Inflammatory macrophage (primary cell): Measurements from ENCODE around the gene NR5A1.

Experiments used
- DNase-seq, 2 donors: peaks; one replicate each; pipeline ENCODE4 v3.0.0-alpha.2; 2020 to 2022

Gene NR5A1

DNA sequence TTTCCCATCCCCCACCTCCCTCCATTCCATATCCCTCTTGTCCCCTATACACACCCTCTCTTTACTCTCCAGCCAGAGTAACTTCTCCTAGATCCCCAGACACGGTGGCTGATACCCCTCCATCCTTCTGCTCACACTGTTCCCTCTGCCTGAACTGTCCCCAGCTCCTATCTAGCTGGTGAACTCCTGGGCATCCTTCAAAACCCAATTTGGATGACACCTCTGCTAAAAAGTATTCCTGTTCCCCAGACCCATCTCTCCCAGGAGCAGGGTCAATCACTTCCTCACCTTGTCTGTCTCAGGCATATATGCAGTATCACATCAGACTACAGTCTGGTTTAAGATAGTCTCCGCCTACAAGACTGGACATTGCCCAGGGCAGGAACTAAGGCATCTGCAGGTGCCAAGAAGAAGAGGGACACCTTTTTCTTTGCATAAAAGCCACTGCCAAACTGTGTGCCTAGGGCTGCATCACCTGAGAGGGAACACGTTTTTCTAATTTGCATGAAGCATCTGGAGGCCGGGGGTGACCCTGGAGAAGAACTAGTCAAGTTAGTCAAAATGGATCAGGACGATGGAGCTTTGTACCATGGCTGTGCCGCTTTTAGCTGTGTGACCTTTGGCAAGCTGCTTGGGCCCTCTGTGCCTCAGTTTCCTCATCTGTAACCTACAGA, 27.1 kb downstream of the NR5A1 start:
- DNase-seq: no peak

DNA sequence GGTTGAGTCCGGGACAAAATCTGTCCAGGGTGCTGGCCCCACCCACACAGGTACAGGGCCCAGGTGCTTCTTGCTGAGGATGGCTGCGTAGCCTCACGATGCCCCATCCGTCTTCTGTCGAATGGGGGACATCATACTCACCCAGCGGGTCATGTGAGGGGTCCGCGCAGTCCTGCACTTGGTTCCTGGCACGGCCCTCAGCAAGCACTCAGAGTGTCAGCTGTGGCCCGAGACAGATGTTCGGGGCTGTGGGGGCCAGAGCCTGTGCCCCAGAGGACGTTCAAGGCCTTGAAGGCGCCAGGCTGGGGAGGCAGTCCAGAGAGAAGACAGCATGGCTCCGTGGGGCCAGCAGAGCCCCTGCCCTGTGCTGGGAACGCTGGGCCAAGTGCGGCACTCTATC, 27.8 kb downstream of the NR5A1 start:
- no peak for DNase-seq

DNA sequence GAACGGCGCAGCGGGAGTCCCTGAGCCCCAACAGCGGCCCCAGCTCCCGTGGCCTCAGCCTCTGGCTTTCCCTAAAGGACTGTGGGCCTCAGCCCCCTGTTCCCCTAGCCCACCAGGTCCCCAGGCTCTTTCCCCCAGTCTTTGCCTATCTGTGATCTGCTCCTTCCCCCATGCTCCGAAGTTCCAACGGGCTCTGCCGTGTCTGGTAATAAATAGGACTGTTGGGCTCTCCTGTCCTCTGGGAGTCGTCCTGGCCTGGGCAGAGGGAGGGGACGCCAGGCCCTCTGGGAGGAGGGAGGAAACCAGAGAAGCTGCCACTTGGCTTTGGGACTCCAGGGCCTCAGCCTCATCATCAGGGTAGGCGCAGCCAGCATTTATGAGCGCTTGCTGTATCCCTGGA, 28.8 kb downstream of the NR5A1 start:
- DNase-seq: no peak

DNA sequence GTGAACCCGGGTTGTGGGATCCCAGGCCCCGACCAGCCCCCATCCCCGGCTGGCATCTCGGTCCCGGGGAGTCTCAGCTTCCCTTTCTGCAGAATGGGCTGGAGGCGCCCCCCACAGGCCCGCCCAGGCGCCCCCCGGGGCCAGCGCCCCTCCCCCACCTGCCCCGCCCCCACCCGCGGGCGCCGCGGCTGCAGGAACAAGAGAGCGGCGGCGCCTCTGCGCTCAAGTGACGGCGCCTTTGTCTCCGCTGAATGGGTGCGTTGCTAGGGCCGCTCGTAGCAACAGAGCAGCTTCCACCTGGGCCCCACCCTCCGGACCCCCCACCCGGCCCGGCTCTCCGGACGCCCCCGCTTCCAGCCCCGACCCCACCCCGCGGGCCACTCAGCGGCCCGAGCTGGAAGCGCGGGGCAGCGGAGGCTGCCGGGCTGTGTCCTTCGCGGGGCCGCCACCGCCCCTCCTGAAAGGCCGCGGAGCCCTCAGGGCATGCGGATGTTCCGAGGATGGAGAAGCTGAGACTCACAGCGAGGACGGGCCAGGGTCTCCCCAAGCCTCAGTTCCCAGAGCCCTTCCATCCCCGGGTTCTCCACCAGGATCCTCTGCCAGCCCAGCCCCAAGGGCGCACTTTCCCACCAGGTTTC, 29.4 kb downstream of the NR5A1 start:
- no peak for DNase-seq

DNA sequence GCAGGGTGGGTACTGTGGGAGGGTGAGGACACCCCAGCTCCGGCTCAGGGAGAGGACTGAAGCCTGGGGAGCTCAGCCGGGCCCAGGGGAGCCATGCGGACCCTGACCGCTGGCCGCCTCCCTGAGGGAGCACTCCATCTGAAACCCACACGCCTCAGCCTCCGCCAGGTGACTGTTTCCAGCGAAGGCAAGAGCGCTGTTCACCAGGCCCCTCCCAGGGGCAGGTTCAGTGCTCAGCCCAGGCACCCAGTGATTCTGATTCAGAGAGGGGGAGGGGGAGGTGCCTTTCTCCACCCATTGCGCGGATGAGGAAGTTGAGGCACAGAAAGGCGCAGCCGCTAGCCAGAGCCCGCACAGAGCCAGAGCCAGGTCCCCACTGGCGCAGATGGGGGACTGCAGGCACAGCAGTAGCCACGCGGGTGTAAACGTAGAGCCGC, 30.0 kb downstream of the NR5A1 start:
- DNase-seq: peak in 1 of 2 donors; percentile 28

DNA sequence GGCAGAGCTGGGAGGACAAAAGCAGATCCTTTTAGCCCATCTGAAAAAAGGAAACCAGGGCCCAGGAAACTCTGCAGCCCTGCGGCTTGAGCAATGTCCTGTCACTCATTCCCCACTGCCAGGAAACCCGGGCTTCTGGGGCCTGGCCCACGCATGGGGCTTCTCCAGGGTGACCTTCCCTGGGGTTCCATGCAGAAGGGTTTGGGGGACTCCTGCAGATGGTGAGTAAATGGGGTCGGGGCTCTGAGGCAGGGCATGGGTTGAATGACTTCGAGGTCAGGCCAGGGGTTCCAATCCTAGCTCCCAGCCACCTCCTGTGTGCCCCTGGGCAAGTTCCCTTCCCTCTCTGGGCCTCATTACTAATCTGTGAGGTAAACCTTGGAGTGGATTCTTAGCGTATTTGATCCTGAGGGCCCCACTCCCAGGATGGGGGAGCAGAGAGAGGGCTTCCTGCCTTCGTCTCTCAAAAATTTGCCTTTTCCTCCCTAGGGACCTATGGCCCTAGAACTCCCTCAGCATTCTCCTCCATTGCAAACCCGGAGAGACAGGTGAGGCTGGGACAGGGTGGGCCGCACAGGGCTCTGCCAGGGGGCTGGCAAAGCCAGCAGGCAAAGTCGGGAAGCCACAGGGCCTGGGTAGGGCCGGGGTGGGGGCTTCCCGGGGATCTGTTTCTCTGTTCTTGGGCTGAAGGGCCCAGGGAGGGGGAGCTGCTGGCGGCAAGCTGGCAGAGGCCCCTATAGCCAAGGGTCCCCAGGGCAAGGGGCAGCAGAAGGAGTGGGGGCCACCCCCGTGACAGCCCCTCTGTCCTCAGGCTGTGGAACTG, 31.1 kb downstream of the NR5A1 start:
- peak in 1 of 2 donors; percentile 45 for DNase-seq

DNA sequence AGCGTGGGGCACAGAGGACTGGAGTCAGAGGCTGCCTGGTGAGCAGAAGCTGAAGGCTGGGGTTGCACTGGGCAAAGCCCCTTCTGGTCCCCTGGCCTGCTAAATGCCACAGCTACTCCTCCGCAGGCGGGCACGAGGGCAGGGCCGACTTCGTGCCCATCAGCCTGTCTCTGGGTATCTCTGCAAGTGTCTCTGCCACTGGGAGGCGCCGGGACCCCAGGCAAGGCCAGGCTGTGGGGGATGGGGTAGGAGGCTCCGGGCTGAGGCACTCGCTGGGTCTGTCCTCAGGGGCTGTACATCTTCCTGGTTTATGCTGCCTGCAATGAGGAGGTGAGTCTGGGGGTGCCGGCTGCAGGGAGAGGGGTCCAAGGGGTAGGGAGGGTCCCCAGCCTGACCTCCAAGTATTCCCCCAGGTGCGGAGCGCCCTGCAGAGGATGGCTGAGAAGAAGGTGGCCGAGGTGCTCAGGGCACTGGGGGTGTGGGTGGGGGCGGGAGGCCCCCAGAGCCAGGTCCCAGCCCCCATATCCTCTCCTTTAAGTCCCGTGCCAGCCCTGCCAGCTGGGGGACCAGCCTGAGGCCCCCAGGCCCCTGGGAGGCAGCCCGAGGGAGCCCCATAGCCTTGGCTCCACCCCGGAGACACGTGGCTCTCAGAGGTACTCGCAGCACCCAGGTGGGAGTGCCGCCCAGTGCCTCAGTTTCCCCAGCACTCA, 31.9 kb downstream of the NR5A1 start:
- no peak for DNase-seq

DNA sequence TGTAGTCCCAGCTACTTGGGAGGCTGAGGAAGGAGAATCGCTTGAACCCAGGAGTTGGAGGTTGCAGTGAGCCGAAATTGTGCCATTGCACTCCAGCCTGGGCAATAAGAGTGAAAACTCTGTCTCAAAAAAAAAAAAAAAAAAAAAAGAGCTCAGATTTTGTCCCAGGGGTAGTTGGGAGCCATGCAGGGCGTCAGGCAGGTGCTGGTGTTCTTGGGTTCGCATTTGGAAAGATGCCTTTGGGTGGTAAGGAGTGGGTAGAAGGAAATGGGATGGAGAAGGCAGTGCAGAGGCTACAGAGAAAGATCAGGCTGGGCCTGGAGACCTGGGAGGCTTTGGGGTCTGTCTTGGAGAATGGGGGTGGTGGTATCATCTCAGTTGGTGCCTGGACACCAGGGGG, 33.0 kb downstream of the NR5A1 start:
- no peak for DNase-seq

DNA sequence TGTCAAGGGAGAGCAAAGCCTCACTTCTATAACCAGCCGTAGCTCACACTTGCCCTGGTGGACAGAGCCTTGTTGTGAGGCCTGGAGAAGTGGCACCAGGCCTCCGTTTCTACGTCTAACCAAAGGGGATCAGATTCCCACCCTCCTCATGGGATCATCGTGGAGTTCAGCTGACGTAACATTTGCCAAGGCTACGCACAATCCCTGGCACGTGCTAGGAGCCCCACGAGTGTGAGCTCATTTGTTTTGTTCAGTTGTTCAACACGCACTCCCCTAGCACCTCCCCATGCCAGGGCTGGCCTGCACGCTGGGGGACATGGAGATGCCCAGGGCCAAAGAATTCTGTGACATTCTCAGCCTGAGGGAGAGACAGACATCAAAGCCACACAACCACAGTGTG, 33.9 kb downstream of the NR5A1 start:
- no peak for DNase-seq

DNA sequence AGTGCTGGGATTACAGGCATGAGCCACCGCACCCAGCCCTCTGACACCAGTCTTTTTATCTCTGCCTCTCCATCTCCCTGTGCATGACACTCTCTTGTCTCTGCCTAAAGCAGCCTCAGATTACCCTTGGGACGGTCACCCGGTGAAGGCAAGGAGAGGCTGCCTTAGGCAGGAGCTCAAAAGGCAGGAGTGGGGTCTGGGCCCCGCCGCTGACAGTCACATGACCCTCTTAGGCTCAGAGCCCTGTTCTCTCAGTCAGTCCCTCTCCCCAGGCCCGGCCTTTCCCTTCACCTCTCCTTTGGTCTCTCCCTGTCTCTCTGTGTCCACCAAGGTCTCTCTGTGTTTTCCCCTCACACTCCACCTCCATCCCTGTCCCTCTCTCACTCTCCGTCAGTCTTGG, 34.4 kb downstream of the NR5A1 start:
- DNase-seq: no peak

DNA sequence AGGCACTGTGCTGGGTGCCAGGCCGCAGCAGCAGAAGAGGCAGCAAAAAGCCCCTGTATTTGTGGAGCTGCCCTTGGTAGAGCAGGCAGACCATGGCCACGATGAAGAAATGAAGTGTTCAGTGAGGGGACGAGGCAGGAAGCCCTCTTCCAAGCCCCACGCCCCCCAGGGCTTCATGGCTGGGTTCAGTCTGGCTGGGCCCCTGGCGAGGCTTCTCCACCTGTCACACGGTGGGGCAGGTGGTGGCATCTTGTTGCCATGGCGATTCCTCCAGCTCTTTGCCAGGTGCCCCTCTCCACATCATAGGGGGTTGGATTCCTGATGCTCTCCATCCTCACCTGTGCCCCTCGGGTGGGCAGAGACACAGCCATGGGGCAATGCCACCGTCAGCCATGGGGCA, 35.4 kb downstream of the NR5A1 start:
- DNase-seq: no peak

DNA sequence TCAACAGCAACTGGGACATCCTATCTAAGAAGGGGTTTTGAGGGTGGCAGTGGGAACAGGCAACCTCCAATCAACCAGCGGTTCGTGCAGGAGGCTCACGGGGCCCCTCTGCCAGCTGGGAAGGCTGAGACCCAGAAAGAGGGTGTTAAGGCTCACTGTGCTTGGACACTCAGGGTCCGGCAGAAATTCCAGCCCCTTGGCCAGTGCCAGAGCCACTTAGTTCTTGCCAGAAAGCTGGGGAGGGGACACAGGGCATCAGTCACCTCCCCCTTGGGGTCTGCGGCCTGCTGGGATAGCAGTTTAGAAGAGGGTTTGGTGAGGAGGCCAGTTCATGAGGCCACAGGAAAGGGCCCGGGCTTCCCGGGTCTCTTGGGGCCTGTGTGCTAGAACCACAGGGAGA, 36.5 kb downstream of the NR5A1 start:
- DNase-seq: no peak

DNA sequence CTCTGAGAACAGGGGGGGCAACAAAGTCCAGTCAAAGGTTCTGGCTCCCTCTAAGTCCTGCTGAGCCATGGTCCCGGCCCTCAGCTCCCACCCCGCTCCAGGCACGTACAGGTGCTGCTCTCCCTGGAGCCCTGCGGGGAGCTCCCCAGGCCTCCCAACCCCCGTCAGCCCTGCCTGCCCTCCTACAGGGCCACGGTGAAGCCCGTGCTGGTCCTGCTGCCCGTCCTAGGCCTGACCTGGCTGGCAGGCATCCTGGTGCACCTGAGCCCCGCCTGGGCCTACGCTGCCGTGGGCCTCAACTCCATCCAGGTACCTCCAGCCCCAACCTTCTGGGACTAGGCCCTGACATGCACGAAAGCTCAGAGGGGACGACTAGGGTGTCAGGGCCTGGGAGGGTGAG, 36.9 kb downstream of the NR5A1 start:
- DNase-seq: no peak

DNA sequence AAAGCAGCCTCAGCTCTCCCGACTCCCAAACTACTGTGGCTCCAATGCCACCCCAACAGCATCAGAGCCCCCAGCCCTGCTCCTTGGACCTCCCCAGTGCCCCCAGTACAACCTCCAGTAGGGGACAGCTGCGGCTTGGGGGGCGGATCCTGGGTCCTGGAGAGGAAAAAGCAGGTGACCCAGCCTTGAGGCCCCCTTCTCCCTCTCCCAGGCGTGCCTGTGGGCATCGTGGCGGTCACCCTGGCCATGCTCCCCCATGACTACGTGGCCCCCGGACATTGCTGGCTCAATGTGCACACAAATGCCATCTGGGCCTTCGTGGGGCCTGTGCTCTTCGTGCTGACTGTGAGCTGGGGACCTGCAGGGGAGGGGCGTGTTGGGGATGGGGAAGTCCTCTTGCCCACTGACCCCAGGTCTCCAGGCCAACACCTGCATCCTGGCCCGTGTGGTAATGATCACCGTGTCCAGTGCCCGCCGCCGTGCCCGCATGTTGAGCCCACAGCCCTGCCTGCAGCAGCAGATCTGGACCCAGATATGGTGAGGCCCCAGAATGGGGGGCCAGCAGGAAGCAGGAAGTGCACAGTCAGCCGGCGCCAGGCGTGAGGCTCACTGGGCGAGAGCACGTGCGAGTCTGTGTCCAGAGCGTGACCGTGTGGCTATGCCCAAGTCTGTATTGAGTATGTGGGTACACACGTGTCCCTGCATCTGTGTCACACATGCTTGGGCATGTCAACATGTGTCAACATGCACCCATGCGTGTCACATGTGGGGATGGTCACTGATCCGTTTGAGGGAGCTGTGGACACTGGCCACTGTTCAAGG, 38.0 kb downstream of the NR5A1 start:
- no peak for DNase-seq

DNA sequence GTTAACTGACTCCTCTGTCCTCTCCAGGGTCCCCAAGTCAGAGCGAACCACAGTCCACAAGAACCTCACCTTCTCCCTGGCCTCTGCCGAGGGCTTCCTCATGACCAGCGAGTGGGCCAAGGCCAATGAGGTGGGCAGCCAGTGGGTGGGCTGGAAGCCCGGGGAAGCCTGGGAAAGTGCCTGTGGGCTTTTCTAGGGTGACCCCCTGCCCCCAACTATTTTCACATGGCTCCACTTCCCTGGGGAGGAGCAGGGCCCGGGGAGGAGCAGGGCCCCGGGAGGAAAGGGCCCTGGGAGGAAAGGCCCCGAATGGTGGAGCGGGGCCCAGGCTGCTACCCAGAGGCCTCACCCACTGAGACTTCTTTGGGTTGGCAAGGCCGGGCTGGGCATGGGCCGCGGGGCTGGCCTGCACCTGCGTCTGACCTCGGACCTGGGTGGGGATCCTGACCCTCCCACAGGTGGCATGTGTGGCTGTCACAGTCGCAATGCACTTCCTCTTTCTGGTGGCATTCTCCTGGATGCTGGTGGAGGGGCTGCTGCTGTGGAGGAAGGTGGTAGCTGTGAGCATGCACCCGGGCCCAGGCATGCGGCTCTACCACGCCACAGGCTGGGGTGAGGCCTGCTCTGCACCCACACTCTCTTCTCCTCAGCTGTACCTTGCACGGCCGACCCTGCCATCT, 39.0 kb downstream of the NR5A1 start:
- no peak for DNase-seq

DNA sequence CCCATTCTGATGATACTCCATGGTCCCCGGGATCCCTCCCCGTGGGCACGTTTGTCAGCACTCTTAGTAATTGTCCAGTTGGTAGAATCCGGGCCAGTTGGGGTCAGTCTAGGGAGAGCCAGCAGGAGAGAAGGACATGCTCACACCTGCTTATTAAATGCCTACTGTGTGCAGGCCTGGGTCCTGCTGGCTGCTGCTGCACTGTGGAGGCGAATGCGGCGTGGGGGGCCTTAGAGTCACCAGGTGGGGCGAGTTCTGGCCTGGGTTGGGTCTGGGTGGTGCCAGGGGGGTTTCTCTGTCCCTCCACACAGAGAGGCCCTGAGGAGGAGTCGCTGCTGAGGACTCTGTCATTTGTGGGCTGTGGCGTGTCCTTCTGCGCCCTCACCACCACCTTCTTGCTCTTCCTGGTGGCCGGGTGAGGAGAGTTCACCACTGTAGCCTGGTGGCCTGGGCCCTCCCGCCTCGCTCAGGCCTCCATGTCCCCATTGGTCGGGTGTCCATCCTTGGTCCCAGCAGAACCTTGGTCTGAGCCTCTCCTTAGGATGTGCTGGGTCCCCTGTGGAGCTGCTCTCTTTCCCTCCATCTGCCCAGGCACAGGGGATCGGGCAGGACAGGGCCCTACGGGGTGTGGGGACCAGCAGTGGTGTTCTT, 39.7 kb downstream of the NR5A1 start:
- DNase-seq: no peak

DNA sequence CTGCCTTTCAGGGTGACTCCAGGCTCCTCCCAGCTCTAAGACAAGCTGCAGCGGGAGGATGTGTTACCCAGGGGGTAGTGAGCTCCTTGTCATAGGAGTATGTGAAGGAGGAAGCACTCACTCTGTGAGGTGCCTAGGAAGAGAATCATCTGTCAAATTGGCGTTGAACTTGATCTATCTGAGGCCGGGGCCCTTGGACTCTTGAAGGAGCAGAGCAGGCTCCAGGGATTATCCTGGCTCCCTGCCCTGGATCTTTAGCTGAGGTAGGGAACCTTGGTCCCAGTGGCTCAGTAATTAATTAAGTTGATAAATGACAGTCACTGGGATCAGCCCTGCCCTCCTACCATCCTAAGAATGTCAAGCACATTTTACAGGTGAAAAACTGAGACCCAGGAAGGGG, 41.5 kb downstream of the NR5A1 start:
- no peak for DNase-seq

DNA sequence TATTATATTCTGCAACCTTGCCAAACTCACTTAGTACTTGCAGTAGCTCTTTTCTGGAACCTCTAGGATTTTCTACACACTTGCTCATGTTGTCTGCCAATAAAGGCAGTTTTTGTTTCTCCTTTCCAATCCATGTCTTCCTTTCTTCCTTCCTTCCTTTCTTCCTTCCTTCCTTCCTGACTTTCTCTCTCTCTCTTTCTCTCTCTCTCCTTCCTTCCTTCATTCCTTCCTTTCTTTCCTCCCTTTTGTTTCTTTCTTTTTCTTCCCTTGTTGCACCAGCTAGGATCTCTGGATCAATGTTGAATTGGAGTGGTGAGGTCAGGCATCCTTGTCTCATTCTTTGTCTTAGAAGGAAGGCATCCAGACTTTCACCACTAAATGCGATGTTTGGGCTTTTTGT, 44.5 kb downstream of the NR5A1 start:
- no peak for DNase-seq

DNA sequence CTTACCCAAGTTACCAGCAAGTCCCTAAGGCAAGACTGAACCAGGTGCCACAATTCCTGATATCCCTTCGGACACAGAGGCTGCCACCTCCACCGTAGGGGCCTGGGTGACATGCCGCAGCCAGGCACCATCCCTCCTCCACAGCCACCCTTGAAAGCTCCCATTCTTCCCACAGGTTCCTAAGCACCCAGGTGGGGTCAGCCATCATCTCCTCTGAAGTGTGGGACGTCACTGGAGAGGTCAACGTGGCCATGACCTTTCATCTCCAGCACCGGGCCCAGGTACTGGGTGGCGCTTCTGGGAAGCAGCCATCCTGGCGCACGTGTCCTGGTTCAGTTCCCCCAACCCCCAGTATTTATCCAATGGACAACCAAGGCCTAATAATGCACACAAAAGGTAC, 48.8 kb downstream of the NR5A1 start:
- DNase-seq: no peak

DNA sequence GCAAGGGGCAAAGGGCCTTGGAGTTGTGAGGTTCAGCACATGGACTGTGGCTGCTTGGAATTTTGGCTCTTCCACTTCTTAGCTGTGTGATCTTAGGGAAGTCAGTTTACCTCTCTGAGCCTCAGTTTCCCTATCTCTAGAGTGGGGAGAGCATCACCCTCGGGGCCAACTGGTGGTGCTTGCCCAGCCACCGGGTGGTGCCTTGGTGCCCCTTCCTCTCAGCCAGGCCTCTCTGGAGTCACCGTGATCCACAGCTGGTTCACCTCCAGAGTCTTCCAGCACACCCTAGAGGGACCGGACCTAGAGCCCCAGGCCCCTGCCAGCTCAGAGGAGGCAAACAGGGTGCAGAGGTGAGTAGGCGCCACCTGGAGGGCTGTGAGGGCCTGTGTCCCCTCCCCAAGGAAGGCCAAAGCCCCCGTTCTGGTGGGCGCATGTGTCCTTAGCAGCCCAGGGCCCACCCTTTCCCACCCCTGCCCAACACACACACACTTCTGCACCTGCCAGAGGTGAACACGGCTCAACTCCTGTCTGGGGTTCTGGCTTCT, 49.2 kb downstream of the NR5A1 start:
- DNase-seq: no peak
